PFSK-1 (cell line): Measurements from ENCODE around the gene TYRO3.

ENCODE experiments used
- FOXP2 ChIP-seq: optimal IDR thresholded peaks from 2 replicates; pipeline ENCODE3; 2011; ENCODE audit warnings: borderline replicate concordance, control low read depth, inconsistent platforms; ENCODE audit not compliant: insufficient read depth; ENCODE audit errors: extremely low read length, extremely low read depth
- POLR2AphosphoS5 ChIP-seq: IDR thresholded peaks from 2 replicates; pipeline ENCODE4 v1.6.1; 2012; ENCODE audit warnings: low read depth, mild to moderate bottlenecking, control low read depth, low read length, moderate library complexity
- SIN3A ChIP-seq: IDR thresholded peaks from 2 replicates; pipeline ENCODE4 v1.6.1; 2012; ENCODE audit warnings: mild to moderate bottlenecking, low read length, moderate library complexity, borderline replicate concordance; ENCODE audit not compliant: insufficient read depth
- TAF1 ChIP-seq: IDR thresholded peaks from 2 replicates; pipeline ENCODE4 v1.6.1; 2012; ENCODE audit warnings: low read length, control low read depth, borderline replicate concordance; ENCODE audit not compliant: insufficient read depth
- TF ChIP-seq, protein P1 (sequence below), 2 experiments: IDR thresholded peaks; 2 replicates each; pipeline versions ENCODE4 v1.6.1 to v1.8.0; 2011 to 2012; ENCODE audit warnings: low read depth in 2 of 2, low read length in 2 of 2, control low read depth in 1 of 2, inconsistent platforms in 1 of 2, mild to moderate bottlenecking in 1 of 2, moderate library complexity in 1 of 2; ENCODE audit not compliant: insufficient read depth in 1 of 2

The TYRO3 gene

GRCh38 chr15:41543521-41543870, 15.5 kb upstream of the TYRO3 start:
- TF ChIP-seq TAF1 (no peak), FOXP2 (no peak), POLR2AphosphoS5 (no peak), SIN3A (no peak)
- TF ChIP-seq, protein P1, sequence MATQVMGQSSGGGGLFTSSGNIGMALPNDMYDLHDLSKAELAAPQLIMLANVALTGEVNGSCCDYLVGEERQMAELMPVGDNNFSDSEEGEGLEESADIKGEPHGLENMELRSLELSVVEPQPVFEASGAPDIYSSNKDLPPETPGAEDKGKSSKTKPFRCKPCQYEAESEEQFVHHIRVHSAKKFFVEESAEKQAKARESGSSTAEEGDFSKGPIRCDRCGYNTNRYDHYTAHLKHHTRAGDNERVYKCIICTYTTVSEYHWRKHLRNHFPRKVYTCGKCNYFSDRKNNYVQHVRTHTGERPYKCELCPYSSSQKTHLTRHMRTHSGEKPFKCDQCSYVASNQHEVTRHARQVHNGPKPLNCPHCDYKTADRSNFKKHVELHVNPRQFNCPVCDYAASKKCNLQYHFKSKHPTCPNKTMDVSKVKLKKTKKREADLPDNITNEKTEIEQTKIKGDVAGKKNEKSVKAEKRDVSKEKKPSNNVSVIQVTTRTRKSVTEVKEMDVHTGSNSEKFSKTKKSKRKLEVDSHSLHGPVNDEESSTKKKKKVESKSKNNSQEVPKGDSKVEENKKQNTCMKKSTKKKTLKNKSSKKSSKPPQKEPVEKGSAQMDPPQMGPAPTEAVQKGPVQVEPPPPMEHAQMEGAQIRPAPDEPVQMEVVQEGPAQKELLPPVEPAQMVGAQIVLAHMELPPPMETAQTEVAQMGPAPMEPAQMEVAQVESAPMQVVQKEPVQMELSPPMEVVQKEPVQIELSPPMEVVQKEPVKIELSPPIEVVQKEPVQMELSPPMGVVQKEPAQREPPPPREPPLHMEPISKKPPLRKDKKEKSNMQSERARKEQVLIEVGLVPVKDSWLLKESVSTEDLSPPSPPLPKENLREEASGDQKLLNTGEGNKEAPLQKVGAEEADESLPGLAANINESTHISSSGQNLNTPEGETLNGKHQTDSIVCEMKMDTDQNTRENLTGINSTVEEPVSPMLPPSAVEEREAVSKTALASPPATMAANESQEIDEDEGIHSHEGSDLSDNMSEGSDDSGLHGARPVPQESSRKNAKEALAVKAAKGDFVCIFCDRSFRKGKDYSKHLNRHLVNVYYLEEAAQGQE (IDR thresholded peaks at IDR 0.05; ENCODE audit: insufficient read depth in 1 of 2, low read depth in 2 of 2, low read length in 2 of 2) = no peak

- TF ChIP-seq POLR2AphosphoS5 (no peak), TAF1 (no peak), SIN3A (no peak), FOXP2 (no peak)
- TF ChIP-seq, protein P1 (IDR thresholded peaks at IDR 0.05; ENCODE audit: insufficient read depth in 1 of 2, low read depth in 2 of 2, low read length in 2 of 2) = no peak
Measured at GRCh38 chr15:41544650-41545015, 14.4 kb upstream of the TYRO3 start.

GRCh38 chr15:41545218-41545617, 13.8 kb upstream of the TYRO3 start:
- TF ChIP-seq FOXP2 (no peak), SIN3A (no peak), TAF1 (no peak), POLR2AphosphoS5 (no peak)
- TF ChIP-seq, protein P1 (IDR thresholded peaks at IDR 0.05; ENCODE audit: insufficient read depth in 1 of 2, low read depth in 2 of 2, low read length in 2 of 2) = no peak

DNA sequence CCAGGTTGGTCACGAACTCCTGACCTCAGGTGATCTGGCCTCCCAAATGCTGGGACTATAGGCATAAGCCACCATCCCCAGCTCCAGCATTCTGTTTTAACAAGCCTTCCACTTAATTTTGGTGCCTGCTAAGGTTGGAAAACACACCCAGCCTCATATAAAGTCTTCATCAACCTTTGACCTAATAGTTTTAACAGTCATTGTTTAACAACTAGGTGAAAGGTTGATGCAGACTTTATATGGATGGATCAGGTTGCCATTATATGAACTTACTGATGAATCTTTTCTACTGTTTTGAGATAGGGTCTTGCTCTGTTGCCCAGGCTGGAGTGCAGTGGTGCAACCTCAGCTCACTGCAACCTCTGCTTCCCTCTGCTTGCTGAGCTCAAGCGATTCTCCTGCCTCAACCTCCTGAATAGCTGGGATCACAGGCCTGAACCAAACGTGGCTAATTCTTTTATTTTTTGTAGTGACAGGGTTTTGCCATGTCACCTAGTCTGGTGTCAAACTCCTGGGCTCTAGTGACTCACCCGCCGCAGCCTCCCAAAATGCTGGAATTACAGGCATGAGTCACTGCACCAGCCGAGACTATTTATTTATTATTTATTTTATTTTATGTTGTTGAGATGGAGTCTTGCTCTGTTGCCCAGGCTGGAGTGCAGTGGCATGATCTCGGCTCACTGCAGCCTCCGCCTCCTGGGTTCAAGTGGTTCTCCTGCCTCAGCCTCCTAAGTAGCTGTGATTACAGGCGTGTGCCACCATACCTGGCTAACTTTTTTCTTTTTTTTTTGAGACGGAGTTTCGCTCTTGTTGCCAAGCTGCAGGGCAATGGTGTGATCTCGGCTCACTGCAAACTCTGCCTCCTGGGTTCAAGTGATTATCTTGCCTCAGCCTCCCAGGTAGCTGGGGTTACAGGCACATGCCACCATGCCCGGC, 11.9 kb upstream of the TYRO3 start:
- no peak for TF ChIP-seq FOXP2
- no peak for TF ChIP-seq TAF1
- TF ChIP-seq SIN3A = no peak

- TF ChIP-seq, protein P1 (IDR thresholded peaks at IDR 0.05; ENCODE audit: insufficient read depth in 1 of 2, low read depth in 2 of 2, low read length in 2 of 2) = no peak
- TF ChIP-seq POLR2AphosphoS5 (no peak), SIN3A (no peak), TAF1 (no peak), FOXP2 (no peak)
Measured at GRCh38 chr15:41550066-41550775, 8.8 kb upstream of the TYRO3 start.
